ENCODE results near the gene BRSK2. TPM values are rescaled to one million over a fixed set of nuclear protein-coding genes. Genes with fewer than 3 reads are reported as not detected.

The BRSK2 gene
- total and polyA plus RNA-seq, 2 donors from 2014 or later, result 0.43 to 1.2 TPM

GRCh38 chr11:1388763-1389102 is 1.0 kb upstream of the BRSK2 start:
- Histone ChIP-seq H3K36me3 (ENCODE audit: control insufficient read depth in 2 of 3, insufficient read depth in 3 of 3, low read length in 3 of 3) (no peaks in the 10 kb centered on the region), H3K27me3 (ENCODE audit: control insufficient read depth, insufficient read depth, low read length) (peaks cover 4% of the 10 kb centered on the region), H3K27ac (ENCODE audit: low read depth in 2 of 2, low read length in 2 of 2) (no peak overlapping the region), H3K4me3 (ENCODE audit: low read length in 3 of 3) (peak overlapping the region in 1 of 3 donors; percentile 35), H3K9ac (ENCODE audit: low read length in 3 of 3) (no peak overlapping the region), H3K9me3 (ENCODE audit: control insufficient read depth in 2 of 3, insufficient read depth in 1 of 3, low read length in 3 of 3) (no peaks in the 10 kb centered on the region), H3K4me1 (ENCODE audit: control insufficient read depth in 2 of 3, insufficient read depth in 2 of 3, low read depth in 1 of 3, low read length in 3 of 3) (peaks cover 0 to 3% (median 0%) of the 10 kb centered on the region in 3 donors)
- no peak for FAIRE-seq
- peak in 2 of 5 donors; percentile 13 to 26 for DNase-seq
- TF ChIP-seq CTCF (IDR thresholded peaks at IDR 0.05; ENCODE audit: borderline replicate concordance, extremely low read depth, insufficient read depth), result no peak
- intact Hi-C loops (cut with DNase I), result no loop called here

GRCh38 chr11:1389103-1389931 is 417 bp upstream of the BRSK2 start:
- peaks cover 0 to 3% (median 0%) of the 10 kb centered on the region in 3 donors for H3K4me1 ChIP-seq (ENCODE audit: control insufficient read depth in 2 of 3, insufficient read depth in 2 of 3, low read depth in 1 of 3, low read length in 3 of 3)
- no peak overlapping the region for H3K27ac ChIP-seq (ENCODE audit: low read depth in 2 of 2, low read length in 2 of 2)
- peak overlapping the region in 1 of 3 donors; percentile 35 for H3K4me3 ChIP-seq (ENCODE audit: low read length in 3 of 3)
- no peak overlapping the region for H3K9ac ChIP-seq (ENCODE audit: low read length in 3 of 3)
- H3K9me3 ChIP-seq (ENCODE audit: control insufficient read depth in 2 of 3, insufficient read depth in 1 of 3, low read length in 3 of 3), result no peaks in the 10 kb centered on the region
- peaks cover 4% of the 10 kb centered on the region for H3K27me3 ChIP-seq (ENCODE audit: control insufficient read depth, insufficient read depth, low read length)
- no peaks in the 10 kb centered on the region for H3K36me3 ChIP-seq (ENCODE audit: control insufficient read depth in 2 of 3, insufficient read depth in 3 of 3, low read length in 3 of 3)
- no peak for TF ChIP-seq CTCF (IDR thresholded peaks at IDR 0.05; ENCODE audit: borderline replicate concordance, extremely low read depth, insufficient read depth)
- intact Hi-C loops (cut with DNase I), result no loop called here
- FAIRE-seq (peak; percentile 37), DNase-seq (peak; percentile 97 to 99 (median 98))

- no peaks in the 10 kb centered on the region for H3K9me3 ChIP-seq (ENCODE audit: control insufficient read depth in 2 of 3, insufficient read depth in 1 of 3, low read length in 3 of 3)
- H3K36me3 ChIP-seq (ENCODE audit: control insufficient read depth in 2 of 3, insufficient read depth in 3 of 3, low read length in 3 of 3), result no peaks in the 10 kb centered on the region
- H3K27ac ChIP-seq (ENCODE audit: low read depth in 2 of 2, low read length in 2 of 2), result no peak overlapping the region
- peaks cover 0 to 3% (median 0%) of the 10 kb centered on the region in 3 donors for H3K4me1 ChIP-seq (ENCODE audit: control insufficient read depth in 2 of 3, insufficient read depth in 2 of 3, low read depth in 1 of 3, low read length in 3 of 3)
- intact Hi-C loops (cut with DNase I), result no loop called here
- H3K27me3 ChIP-seq (ENCODE audit: control insufficient read depth, insufficient read depth, low read length), result peaks cover 4% of the 10 kb centered on the region
- DNase-seq, result peak; percentile 50 to 80 (median 56)
- FAIRE-seq, result no peak
- H3K9ac ChIP-seq (ENCODE audit: low read length in 3 of 3), result no peak overlapping the region
- H3K4me3 ChIP-seq (ENCODE audit: low read length in 3 of 3), result no peak overlapping the region
- TF ChIP-seq CTCF (IDR thresholded peaks at IDR 0.05; ENCODE audit: borderline replicate concordance, extremely low read depth, insufficient read depth), result no peak
Measured at GRCh38 chr11:1390569-1391164, 933 bp downstream of the BRSK2 start.
